GM19351 (cell line): ENCODE data around the gene KLK8.

Experiments used
- ATAC-seq: cut with Tn5 transposase; IDR thresholded peaks from one replicate; pipeline ENCODE4 v1.9.1; 2021; ENCODE audit warnings: mild to moderate bottlenecking, moderate library complexity; ENCODE audit not compliant: unreplicated experiment

Gene KLK8

GRCh38 chr19:51001515-51001914, at the start of gene KLK8:
KLK8 (minus strand) TSS chr19:51001604; CDS start chr19:51001167, 437 bp downstream.
- ATAC-seq = no peak

GRCh38 chr19:51047031-51047335, 45.6 kb upstream of the KLK8 start:
- ATAC-seq = no peak

- ATAC-seq = no peak
These were observed 42.9 kb upstream of the KLK8 start for GRCh38 chr19:51044327-51044726.

GRCh38 chr19:51043497-51043896, 42.1 kb upstream of the KLK8 start:
- no peak for ATAC-seq

- ATAC-seq = no peak
These were observed 38.7 kb upstream of the KLK8 start for GRCh38 chr19:51040151-51040550.

- no peak for ATAC-seq
These were observed 35.1 kb upstream of the KLK8 start for GRCh38 chr19:51036519-51036918.

- no peak for ATAC-seq
These were observed 33.3 kb upstream of the KLK8 start, which contains the start of gene KLK12 for GRCh38 chr19:51034704-51035103. KLK12 (minus strand) TSS chr19:51035002; CDS start chr19:51034621, 381 bp downstream.

GRCh38 chr19:51031880-51032225, 30.4 kb upstream of the KLK8 start:
- ATAC-seq = no peak

- no peak for ATAC-seq
These were observed 29.9 kb upstream of the KLK8 start for GRCh38 chr19:51031220-51031879.

- ATAC-seq = no peak
These were observed 29.2 kb upstream of the KLK8 start for GRCh38 chr19:51030631-51031030.

GRCh38 chr19:51029718-51030117, 28.3 kb upstream of the KLK8 start:
- ATAC-seq = no peak

GRCh38 chr19:51027873-51028272, 26.5 kb upstream of the KLK8 start:
- no peak for ATAC-seq

- no peak for ATAC-seq
These were observed 25.9 kb upstream of the KLK8 start for GRCh38 chr19:51027126-51027806.

- no peak for ATAC-seq
These were observed 25.1 kb upstream of the KLK8 start, which contains the start of gene KLK11 for GRCh38 chr19:51026554-51026831. KLK11 (minus strand) TSS chr19:51026616; CDS start chr19:51025631, 985 bp downstream.

GRCh38 chr19:51025809-51026553, 24.6 kb upstream of the KLK8 start:
- no peak for ATAC-seq

GRCh38 chr19:51025401-51025800, 24.0 kb upstream of the KLK8 start:
- ATAC-seq = no peak

GRCh38 chr19:51024924-51025323, 23.5 kb upstream of the KLK8 start:
- ATAC-seq = no peak

GRCh38 chr19:51023946-51024345, 22.5 kb upstream of the KLK8 start:
- ATAC-seq = no peak

GRCh38 chr19:51022526-51022925, 21.1 kb upstream of the KLK8 start:
- ATAC-seq = no peak

GRCh38 chr19:51020988-51021651, 19.7 kb upstream of the KLK8 start:
- no peak for ATAC-seq

- no peak for ATAC-seq
These were observed 18.1 kb upstream of the KLK8 start, which contains the start of gene KLK10 for GRCh38 chr19:51019544-51019925. KLK10 (minus strand) TSS chr19:51019709; CDS start chr19:51019130, 579 bp downstream.
